K562 (cell line): ENCODE data around the gene IL4I1. TPM values are rescaled to one million over a fixed set of nuclear protein-coding genes. Genes with fewer than 3 reads are reported as not detected.

Experiments used
- CCAR2 ChIP-seq: fragments of 200-400 bp; formaldehyde crosslinking; IDR thresholded peaks from 2 replicates; pipeline ENCODE4 v1.6.1; 2017; ENCODE audit warnings: mild to moderate bottlenecking, low read depth, low read length
- CEBPB ChIP-seq: fragments of 450-650 bp; IDR thresholded peaks from 2 replicates; pipeline ENCODE4 v1.6.1; 2016; ENCODE audit warnings: missing genetic modification characterization, missing compliant biosample characterization
- ELF4 ChIP-seq: fragments of 450-650 bp; formaldehyde crosslinking; IDR thresholded peaks from 2 replicates; pipeline ENCODE4 v1.4.0; 2022; ENCODE audit warnings: missing genetic modification characterization
- GTF2E2 ChIP-seq: fragments of 200-800 bp; sonication (Bioruptor generic); IDR thresholded peaks from 2 replicates; pipeline ENCODE4 v1.6.1; 2016; ENCODE audit warnings: missing genetic modification characterization, missing compliant biosample characterization
- MTF1 ChIP-seq: fragments of 250-450 bp; sonication (Bioruptor Pico); IDR thresholded peaks from 2 replicates; pipeline ENCODE4 v1.9.0; 2021; ENCODE audit warnings: moderate library complexity, mild to moderate bottlenecking, inconsistent platforms, borderline replicate concordance
- RBM14 ChIP-seq: fragments of 200-400 bp; formaldehyde crosslinking; IDR thresholded peaks from 2 replicates; pipeline ENCODE4 v1.6.1; 2018; ENCODE audit warnings: low read depth, mild to moderate bottlenecking, low read length, moderate library complexity, borderline replicate concordance; ENCODE audit not compliant: insufficient read depth
- RCOR1 ChIP-seq, 2 experiments: IDR thresholded peaks; 2 replicates each; pipeline ENCODE4 v1.6.1; 2012; ENCODE audit warnings: low read depth in 2 of 2, low read length in 2 of 2, borderline replicate concordance in 1 of 2, improper control_type of control experiment in 1 of 2
- STAT5B ChIP-seq: fragments of 250-450 bp; sonication (Bioruptor Pico); IDR thresholded peaks from 2 replicates; pipeline ENCODE4 v1.8.0; 2021; ENCODE audit warnings: mild to moderate bottlenecking, inconsistent platforms
- ZNF24 ChIP-seq: fragments of 450-650 bp; IDR thresholded peaks from 2 replicates; pipeline ENCODE4 v1.6.1; 2016
- polyA plus RNA-seq, 8 experiments: library from polyadenylated mRNA; depleted of rRNA in 4 of 8; stranded (reverse) in 5 of 8; unstranded in 3 of 8; fragments of >200 nt; fragmentation: Nextera tagmentation in 2 of 8; fragmentation: Illumina TruSeq in 1 of 8; extraction: Ambion mirVana in 2 of 8; extraction: Trizol in 1 of 8; gene quantifications; 2 replicates each; pipeline versions ENCODE4 v1.2.1 to v1.2.3, GENCODE V29; 2011 to 2014; ENCODE audit warnings: inconsistent platforms in 1 of 8, missing spikeins in 1 of 8
- total RNA-seq, 7 experiments: library from RNA; depleted of rRNA in 6 of 7; stranded (reverse); fragments of >200 nt in 6 of 7; fragmentation: Illumina TruSeq in 2 of 7; extraction: Trizol in 2 of 7; gene quantifications; 2 replicates each; pipeline versions ENCODE4 v1.2.1 to v1.2.3, GENCODE V29; 2011 to 2021; ENCODE audit warnings: low replicate concordance in 1 of 7
- TF ChIP-seq, protein P1 (sequence below): sonication (generic); formaldehyde crosslinking; IDR thresholded peaks from 2 replicates; pipeline ENCODE4 v1.4.0; 2020; ENCODE audit warnings: mild to moderate bottlenecking, missing genetic modification reagents
- TF ChIP-seq, protein P2 (sequence below): fragments of 250-450 bp; sonication (Bioruptor Pico); IDR thresholded peaks from 2 replicates; pipeline ENCODE4 v1.4.0; 2020; ENCODE audit warnings: mild to moderate bottlenecking
- TF ChIP-seq, protein P3 (sequence below): fragments of 250-450 bp; sonication (Bioruptor Pico); IDR thresholded peaks from 2 replicates; pipeline ENCODE4 v1.5.0; 2020; ENCODE audit warnings: mild to moderate bottlenecking, borderline replicate concordance

The IL4I1 gene
- total and polyA plus RNA-seq, 9 of the 15 experiments (the other 6 are each of a cell fraction or from before 2014, with no cell fraction given): 0.06 to 0.95 (median 0.43) TPM; not detected in 2

DNA sequence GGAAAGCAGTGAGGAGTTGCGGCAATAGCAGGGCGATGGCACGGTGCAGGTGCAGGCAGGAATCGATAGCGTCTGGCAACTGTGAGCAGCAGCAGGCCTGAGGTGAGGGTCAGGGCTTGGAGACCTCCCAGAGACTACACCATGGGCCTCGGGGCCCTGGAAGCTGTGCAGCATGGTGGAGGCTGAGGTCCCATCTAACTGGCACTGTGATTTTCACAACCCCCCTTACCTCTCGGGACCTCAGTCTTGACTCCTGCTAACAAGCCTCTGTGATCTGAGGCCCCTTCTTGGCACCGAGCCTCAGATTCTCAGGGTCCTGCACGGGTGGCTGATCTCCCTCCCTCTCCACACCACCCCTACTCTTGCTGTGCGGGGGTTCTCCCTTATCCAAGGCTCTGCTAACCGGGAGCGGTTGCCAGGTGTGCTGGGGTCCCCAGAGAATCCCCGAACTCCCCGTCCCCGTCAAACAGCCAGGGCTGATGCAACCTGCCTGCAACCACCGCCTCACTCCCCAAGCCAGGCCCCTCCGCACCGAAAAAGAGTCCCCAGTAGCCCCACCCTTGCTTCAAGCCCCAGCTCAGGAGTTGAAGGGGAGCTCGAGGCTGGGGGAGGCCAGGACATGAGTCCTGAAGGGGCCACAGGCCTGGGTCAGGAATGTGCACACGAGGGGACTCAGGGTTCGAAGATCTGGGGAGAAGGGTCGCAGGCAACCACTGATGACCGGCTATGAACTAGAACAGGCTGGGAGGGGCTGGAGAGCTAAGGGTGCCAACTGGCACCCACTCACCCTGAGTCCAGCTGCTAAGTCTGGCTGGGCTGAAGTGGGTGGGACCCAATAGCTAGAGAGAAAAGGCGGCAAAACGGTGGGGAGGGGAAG is 27.6 kb upstream of the IL4I1 start (continued):
- TF ChIP-seq RCOR1 (IDR thresholded peaks at IDR 0.05; ENCODE audit: borderline replicate concordance in 1 of 2, low read depth in 2 of 2, low read length in 2 of 2): peak in 1 of 2 experiments; percentile 54; a peak in 1 of 4 replicates
- TF ChIP-seq ELF4: no peak
- no peak for TF ChIP-seq CCAR2
- TF ChIP-seq CEBPB (tag): peak; percentile 50; the same call in 1 of the 2 replicates
- TF ChIP-seq, protein P1, sequence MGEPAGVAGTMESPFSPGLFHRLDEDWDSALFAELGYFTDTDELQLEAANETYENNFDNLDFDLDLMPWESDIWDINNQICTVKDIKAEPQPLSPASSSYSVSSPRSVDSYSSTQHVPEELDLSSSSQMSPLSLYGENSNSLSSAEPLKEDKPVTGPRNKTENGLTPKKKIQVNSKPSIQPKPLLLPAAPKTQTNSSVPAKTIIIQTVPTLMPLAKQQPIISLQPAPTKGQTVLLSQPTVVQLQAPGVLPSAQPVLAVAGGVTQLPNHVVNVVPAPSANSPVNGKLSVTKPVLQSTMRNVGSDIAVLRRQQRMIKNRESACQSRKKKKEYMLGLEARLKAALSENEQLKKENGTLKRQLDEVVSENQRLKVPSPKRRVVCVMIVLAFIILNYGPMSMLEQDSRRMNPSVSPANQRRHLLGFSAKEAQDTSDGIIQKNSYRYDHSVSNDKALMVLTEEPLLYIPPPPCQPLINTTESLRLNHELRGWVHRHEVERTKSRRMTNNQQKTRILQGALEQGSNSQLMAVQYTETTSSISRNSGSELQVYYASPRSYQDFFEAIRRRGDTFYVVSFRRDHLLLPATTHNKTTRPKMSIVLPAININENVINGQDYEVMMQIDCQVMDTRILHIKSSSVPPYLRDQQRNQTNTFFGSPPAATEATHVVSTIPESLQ: no peak
- peak; percentile 52; the same call in 1 of the 2 replicates for TF ChIP-seq STAT5B (CRISPR knock-in tag)
- TF ChIP-seq, protein P2, sequence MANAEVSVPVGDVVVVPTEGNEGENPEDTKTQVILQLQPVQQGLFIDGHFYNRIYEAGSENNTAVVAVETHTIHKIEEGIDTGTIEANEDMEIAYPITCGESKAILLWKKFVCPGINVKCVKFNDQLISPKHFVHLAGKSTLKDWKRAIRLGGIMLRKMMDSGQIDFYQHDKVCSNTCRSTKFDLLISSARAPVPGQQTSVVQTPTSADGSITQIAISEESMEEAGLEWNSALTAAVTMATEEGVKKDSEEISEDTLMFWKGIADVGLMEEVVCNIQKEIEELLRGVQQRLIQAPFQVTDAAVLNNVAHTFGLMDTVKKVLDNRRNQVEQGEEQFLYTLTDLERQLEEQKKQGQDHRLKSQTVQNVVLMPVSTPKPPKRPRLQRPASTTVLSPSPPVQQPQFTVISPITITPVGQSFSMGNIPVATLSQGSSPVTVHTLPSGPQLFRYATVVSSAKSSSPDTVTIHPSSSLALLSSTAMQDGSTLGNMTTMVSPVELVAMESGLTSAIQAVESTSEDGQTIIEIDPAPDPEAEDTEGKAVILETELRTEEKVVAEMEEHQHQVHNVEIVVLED: peak; percentile 36; the same call in 1 of the 2 replicates
- TF ChIP-seq ZNF24: no peak; the same call in 1 of the 2 replicates
- TF ChIP-seq, protein P3, sequence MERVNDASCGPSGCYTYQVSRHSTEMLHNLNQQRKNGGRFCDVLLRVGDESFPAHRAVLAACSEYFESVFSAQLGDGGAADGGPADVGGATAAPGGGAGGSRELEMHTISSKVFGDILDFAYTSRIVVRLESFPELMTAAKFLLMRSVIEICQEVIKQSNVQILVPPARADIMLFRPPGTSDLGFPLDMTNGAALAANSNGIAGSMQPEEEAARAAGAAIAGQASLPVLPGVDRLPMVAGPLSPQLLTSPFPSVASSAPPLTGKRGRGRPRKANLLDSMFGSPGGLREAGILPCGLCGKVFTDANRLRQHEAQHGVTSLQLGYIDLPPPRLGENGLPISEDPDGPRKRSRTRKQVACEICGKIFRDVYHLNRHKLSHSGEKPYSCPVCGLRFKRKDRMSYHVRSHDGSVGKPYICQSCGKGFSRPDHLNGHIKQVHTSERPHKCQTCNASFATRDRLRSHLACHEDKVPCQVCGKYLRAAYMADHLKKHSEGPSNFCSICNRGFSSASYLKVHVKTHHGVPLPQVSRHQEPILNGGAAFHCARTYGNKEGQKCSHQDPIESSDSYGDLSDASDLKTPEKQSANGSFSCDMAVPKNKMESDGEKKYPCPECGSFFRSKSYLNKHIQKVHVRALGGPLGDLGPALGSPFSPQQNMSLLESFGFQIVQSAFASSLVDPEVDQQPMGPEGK (CRISPR knock-in tag): peak; percentile 86; the same call in 1 of the 2 replicates
- TF ChIP-seq MTF1 (CRISPR knock-in tag): peak; percentile 53; the same call in 1 of the 2 replicates
- TF ChIP-seq GTF2E2: peak; percentile 51; the same call in 1 of the 2 replicates
- no peak for TF ChIP-seq RBM14
